Suprapubic skin (tissue), 4 donors: ENCODE measurements around the gene ABHD11.

Source experiments
- POLR2A ChIP-seq, 2 donors: fragments of 450-650 bp; IDR thresholded peaks; one replicate each; pipeline ENCODE4 v1.6.1; 2017; ENCODE audit warnings: antibody characterized with exemption in 2 of 2, mild to moderate bottlenecking in 2 of 2, moderate library complexity in 2 of 2
- POLR2AphosphoS5 ChIP-seq, 3 donors: sonication (generic); formaldehyde crosslinking; IDR thresholded peaks; one replicate each; pipeline ENCODE4 v1.6.1; 2017; ENCODE audit warnings: antibody characterized with exemption in 3 of 3
- TF ChIP-seq, protein P1 (sequence below), 2 donors: fragments of 200-600 bp in 1 of 2; fragments of 450-650 bp in 1 of 2; sonication (generic) in 1 of 2; IDR thresholded peaks; one replicate each; pipeline ENCODE4 v1.5.1; 2016 to 2019; ENCODE audit warnings: antibody characterized with exemption in 2 of 2, mild to moderate bottlenecking in 1 of 2, moderate library complexity in 1 of 2

DNA sequence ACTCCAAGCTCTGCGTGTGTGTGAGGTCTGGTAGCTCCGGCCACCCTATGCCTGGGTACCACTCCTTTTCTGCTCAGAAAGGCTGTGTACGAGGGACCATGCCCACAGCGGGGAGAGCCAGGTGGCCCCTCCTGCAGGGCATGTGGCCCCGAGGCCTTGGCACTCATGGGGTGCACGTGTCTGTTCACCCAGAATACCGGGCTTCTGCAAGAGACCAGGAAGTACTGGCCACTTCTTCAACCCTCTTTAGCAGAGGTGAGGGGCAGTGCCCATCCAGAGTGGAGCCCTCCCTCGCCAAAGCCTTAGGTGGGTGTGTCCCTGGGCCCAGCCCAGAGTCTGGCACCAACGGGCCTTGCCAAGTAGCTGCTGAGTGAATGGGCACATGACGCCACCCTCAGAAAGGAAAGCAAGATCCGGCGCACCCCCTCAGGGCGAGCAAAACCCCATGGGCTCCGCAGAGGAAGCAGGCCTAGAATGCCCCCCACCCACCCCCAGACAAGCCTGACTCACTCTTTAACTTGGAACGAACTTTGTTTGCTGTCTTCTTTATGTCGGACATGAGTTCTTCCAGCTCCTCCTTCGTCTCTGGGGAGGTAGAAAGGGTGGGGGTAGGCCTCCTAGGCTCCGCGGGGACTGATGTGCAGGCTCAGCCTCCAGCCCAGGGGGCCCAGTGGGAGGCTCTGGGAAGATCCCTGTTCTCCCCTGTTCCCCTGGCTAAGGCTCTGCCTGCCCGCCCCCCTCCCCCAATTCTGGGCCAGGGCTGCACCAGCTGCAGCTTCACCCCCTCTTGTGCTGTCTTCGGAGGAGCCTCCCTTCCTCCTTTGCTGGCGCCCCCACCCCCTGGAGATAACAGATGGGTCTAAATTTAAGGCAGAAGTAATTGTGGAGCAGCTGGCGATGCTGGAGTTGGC, 33.7 kb downstream of the ABHD11 start:
- TF ChIP-seq POLR2AphosphoS5 (IDR thresholded peaks at IDR 0.05) (no peak), POLR2A (IDR thresholded peaks at IDR 0.05) (no peak)
- TF ChIP-seq, protein P1, sequence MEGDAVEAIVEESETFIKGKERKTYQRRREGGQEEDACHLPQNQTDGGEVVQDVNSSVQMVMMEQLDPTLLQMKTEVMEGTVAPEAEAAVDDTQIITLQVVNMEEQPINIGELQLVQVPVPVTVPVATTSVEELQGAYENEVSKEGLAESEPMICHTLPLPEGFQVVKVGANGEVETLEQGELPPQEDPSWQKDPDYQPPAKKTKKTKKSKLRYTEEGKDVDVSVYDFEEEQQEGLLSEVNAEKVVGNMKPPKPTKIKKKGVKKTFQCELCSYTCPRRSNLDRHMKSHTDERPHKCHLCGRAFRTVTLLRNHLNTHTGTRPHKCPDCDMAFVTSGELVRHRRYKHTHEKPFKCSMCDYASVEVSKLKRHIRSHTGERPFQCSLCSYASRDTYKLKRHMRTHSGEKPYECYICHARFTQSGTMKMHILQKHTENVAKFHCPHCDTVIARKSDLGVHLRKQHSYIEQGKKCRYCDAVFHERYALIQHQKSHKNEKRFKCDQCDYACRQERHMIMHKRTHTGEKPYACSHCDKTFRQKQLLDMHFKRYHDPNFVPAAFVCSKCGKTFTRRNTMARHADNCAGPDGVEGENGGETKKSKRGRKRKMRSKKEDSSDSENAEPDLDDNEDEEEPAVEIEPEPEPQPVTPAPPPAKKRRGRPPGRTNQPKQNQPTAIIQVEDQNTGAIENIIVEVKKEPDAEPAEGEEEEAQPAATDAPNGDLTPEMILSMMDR (IDR thresholded peaks at IDR 0.05) = no peak
